Stimulated activated CD8-positive, alpha-beta memory T cell treated with anti-CD3 and anti-CD28 coated beads, Interleukin-7, amount 100 ng/mL, for 24 hours (primary cell): Measurements from ENCODE around the gene ARID5A.
"Not testable (repeated sequence)": the region's sequence is repeated elsewhere in the genome, so short reads cannot be mapped to it uniquely, and the experiment has no call there.

Experiments used
- DNase-seq: peaks from one replicate; pipeline ENCODE4 v3.0.0-alpha.2; 2020; ENCODE audit warnings: low read depth

The ARID5A gene, protein sequence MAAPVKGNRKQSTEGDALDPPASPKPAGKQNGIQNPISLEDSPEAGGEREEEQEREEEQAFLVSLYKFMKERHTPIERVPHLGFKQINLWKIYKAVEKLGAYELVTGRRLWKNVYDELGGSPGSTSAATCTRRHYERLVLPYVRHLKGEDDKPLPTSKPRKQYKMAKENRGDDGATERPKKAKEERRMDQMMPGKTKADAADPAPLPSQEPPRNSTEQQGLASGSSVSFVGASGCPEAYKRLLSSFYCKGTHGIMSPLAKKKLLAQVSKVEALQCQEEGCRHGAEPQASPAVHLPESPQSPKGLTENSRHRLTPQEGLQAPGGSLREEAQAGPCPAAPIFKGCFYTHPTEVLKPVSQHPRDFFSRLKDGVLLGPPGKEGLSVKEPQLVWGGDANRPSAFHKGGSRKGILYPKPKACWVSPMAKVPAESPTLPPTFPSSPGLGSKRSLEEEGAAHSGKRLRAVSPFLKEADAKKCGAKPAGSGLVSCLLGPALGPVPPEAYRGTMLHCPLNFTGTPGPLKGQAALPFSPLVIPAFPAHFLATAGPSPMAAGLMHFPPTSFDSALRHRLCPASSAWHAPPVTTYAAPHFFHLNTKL

DNA sequence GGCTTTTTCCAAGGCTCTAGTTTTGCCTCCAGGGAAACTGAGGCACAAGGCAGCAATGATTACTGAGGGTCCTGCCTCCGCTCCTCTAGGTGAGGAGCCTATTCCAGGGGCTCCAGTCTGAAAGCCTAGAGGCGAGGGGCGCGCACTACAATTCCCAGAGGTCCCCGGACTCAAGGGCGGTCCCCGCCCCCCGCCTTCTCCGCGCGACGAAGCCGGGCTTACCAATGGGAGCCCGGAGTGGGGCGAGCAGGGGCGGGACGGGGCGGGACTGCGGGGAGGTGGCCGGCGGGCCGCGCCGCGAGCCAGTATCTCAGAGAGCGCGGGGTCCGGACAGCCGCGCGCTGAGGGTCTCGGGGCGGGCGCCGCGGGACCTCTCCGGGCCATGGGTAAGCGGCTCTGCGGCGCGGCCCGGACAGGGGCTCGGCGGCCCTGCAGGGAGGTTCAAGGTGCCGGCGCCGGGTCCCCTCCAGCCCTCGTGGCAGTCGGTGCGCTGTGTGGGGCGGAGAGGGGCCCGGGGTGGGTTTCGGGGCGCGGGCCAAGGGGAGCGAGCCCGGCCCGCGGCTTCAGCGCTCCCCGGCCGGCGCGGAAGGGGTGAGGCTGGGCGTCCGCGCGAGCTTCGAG, at the start of gene ARID5A:
ARID5A (plus strand) TSS at position 308 of the 621 bp plus-strand sequence; CDS start at position 383, 75 bp downstream.
- peak; percentile 85 for DNase-seq

DNA sequence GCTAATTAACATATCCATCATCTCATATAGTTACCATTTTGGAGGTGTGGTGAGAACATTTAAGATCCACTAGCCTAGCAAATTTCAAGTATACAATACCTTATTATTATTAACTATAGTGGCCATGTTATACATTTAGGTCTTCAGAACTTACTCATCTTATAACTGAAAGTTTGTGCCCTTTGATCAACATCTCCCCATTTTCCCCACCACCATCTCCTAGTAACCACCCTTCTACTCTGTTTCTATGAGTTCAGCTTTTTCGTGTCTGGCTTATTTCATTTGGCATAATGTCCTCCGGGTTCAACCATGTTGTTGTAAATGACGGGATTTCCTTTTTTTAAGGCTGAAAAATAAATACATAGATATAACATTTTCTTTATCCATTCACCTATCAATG, 47.3 kb upstream of the ARID5A start:
- DNase-seq, result no peak

DNA sequence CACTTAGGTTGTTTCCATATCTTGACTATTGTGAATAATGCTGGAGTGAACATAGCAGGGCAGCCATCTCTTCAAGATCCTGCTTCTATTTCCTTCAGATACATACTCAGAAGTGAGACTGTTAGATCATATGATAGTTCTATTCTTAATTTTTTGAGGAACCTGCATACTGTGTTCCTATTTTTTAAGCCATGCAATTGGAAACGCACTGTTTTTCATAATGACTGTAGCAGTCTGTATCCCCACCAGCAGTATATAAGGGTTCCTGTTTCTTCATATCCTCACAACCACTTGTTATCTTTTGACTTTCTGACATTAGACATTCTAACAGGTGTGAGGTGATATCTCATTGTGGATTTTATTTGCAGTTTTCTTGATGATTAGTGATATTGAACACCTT, 46.9 kb upstream of the ARID5A start:
- no peak for DNase-seq

DNA sequence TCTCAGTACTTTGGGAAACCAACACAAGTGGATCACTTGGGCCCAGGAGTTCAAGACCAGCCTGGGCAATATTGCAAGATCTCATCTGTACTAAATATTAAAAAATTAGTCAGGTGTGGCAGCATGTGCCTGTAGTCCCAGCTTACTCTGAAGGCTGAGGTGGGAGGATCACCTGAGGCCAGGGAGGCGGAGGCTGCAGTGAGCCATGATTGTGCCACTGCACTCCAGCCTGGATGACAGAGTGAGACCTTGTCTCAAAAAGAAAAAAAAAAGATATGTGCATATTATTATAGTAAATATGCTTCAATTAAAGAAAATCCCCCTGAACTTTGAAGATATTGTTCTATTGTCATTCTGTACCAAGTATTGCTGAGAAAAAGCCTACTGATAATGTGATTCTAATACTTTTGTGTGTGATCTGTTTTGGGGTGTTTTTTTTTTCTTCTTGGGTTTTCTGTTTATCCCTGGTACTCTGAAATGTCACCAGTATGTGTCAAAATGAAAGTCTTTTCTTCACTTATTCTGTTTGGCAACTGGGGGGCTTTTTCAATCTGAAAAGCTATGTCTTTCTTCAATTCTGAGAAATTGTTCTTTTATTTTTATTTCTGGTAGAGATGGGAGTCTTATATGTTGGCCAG, 44.6 kb upstream of the ARID5A start:
- no peak for DNase-seq

DNA sequence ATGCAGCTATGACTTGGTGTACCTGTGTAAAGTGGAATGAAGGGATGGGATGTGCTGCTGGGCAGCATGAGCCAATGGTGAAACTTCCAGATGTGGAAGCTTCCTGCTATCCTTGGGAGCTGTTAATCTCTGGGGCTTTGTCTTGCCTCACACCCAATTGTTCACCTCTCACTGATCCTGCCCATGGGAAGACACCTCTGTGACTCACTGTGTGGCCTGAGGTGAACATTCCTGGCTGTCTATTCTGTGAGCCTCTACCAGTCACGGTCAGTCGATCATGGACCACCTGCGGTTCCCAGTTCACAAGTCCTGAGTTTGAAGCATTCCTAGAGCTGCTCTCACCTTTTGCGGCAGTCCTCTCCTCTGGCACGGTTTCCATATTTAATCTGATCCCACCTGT, 43.5 kb upstream of the ARID5A start:
- DNase-seq, result no peak

DNA sequence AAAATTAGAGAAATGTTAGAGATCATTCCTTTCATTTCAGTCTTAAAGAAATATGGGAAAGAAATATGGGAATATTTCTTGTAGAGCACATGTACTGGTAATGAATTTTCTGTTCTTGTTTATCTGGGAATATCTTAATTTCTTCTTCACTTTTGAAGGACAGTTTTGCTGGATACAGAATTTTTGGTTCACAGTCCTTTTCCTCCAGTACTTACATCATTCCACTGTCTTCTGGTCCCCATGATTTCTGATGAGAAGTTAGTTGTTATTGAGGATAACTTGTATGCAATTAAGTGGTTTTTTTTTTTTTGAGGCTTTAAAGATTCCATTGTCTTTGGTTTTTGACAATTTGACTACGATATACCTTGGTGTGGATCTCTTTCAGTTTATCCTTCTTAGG, 42.4 kb upstream of the ARID5A start:
- no peak for DNase-seq

DNA sequence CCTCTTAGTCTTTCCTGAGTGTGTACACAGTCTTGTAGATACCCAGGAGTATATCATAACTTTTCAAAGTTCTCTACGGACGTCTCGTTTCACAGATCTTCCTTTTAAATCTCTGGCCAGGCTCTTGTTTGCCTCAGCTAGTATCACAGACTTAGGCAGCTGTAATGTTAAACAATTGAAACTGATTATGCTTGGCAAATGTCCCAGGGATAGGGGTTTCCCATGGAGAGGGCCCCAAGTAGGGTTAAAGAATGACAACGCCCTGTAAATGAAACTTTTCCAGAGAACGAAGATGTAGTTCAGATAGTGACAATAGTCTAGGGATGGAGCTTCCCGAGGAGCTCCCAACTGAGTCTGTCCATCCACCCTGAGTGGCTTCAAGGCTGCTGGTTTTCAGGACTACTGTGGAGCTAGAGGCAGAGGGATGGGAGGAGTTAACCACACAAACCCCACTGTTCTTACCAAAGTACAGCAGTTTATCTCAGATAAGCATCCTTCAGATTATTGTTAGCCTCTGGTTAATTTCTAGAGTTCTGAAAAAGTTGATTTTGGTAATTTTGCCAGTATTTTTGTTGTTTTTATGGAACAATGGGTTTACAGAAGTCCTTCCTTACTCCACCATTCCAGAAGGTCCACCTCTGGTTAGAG, 40.4 kb upstream of the ARID5A start:
- no peak for DNase-seq

DNA sequence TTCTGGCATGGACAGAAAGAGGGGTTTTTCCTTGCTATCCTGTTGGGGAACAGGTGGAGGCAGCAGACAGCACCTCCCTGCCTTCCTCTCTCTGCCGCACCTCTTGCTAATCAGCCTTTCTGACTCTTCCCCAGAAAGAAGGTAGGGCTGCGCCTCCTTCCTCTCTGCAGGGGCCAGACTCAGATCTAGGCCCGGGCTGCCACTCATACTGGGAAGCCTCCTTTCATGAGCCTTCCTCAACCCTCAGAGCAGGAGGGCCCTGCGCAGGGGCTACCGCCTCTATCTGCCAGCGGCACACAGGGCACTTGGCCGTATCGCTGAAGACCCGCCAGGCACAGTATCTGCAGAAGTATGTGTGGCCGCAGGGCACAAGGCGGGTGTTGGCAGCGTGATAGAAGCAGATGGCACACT, 38.5 kb upstream of the ARID5A start:
- no peak for DNase-seq

DNA sequence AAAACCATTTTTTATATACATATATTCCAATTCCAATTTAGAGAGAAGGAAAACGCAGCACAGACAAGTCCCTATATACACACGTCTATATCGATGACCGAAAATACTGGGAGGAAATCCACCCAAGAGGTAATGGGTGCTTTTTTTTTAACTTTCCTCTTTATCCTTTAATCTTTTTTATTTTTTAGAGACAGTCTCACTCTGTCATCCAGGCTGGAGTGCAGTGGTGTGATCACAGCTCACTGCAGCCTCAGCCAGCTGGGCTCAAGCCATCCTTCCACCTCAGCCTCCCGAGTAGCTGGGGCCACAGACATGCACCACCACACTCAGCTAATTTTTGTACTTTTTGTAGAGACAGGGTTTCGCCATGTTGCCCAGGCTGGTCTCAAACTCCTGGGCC, 37.9 kb upstream of the ARID5A start:
- DNase-seq, result not testable (repeated sequence)

DNA sequence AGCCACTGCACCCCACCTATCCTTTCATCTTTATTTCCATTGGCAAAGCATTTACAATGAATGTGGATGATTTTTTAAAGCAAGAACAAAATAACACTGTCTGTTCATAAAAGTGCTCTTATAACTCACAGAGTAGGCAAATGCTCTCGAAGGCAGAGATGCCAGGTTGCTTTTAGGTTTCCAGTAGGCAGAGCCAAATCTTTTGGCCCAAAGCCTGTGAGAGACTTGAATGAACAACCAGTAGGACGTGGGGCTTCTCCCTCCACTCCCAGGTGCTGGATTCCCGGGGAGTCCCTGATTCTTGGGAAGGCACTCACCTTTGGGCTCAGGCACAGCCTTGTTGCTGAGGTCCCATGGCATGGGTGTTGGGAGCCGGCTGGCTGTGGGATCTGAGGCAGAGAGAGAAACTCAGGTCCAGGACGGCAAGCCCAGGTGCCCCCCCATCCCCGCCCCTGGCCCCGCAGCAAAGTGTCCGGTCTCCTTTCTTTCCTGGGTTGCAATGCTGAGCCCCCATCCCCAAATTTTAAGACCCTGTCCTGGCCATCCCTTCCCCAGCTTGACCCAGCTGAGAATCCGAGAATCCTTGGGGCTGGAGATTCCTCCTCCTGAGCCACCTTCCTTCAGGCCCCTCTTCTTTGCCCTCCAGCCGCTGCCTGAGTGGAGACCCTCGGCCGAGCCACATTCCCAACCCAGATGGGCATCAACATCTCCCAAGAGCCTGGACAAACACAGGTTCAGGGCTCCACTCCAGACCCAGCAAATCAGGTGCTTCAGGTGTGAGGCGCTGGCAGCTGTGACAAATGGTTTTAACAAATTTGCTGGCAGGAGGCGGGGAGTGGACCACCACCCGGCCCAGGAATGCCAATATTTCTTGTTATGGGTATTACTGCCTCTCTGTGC, 37.2 kb upstream of the ARID5A start:
- no peak for DNase-seq

DNA sequence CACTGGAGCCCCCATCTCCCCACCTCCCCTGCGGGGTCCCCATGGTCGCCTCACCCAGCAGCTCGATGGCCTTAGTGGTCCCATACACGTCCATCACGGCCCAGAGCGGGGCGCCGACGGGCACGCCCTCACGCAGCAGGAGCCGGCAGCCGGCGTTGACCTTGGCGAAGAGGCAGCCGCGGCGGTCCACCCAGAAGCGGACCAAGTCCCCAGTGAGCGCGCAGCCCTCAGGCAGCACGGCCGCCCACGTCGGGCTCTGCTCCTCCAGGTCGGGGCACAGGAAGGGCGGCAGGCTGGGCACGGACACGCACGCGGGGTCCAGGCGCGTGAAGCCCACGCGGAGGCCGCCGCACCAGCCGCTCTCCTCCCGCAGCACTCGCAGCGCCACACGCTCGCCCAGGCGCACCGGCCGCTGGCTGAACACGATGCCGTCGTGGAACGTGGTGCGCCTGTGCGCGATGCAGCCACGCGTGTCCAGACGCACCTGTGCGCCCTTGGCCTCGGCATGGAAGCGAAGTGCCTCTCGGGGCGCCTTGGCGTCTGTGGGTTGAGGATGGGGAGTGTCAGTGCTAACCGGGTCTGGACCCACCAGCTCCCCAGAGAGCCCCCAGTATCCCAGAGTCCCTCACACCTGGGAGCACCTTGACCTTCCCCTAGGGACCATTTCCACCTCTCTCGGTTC, 36.0 kb upstream of the ARID5A start:
- DNase-seq, result no peak

DNA sequence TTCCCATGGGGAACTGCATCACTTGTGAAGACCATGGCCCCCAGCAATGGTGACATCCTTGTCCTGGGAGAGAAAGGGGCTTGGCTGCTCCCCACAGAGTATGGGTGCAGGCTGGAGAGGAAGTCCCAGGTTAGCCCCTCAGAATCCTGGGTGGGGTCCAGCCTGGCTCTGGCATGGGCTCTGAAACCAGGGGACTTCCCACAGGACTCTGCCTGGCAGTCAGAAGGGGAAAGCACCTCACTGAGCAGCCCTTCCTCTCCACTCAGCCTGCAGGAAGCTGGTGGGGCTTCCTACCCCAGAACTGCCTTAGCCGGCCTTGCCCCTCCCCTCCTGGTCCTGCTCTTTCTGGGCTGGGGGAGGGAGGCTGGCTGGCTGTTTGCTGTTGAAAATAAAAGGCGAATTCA, 35.1 kb upstream of the ARID5A start:
- no peak for DNase-seq

DNA sequence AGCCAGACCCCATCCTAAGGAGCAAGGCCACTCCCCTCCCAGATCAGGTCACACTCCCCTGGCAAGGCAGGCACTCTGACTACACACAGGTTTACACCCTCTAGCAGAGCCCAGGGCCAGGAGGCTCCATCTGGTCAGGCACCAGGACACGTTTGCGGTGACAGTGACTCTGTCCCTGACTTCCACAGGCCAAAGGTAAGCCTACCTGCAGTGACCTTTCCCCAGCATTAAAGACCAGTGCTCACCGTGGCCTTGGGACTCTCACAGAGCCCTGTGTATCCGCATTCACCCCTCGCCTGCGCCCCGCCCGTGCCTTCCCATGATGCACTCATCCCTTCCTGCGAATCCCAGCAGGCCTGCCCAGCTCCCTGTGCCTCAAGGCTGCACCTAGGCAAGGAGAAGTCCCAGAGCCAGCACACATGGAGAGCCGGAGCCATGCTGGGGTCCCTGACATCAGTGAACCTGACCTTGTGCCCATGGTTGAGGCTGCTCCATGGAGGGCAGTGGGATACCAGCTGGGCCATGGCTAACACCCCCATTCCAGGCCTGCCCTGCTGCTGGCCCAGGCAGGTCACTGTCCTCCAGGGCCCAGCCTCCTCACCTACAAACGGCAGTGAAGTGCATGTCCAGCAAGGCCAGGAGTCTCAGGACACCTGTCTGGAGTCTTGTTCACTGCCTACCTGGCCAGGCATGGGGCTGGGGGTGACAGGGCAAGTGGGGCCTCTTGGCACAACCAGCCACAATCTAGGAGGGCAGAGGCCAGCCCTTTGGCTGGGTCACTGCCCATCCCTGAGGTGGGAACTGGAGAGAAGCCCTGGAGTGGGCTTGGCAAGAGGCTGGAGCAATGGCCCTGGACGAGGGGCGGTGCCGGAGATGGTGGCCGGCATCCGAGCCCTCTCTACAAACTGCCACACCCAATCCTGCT, 34.4 kb upstream of the ARID5A start:
- no peak for DNase-seq

DNA sequence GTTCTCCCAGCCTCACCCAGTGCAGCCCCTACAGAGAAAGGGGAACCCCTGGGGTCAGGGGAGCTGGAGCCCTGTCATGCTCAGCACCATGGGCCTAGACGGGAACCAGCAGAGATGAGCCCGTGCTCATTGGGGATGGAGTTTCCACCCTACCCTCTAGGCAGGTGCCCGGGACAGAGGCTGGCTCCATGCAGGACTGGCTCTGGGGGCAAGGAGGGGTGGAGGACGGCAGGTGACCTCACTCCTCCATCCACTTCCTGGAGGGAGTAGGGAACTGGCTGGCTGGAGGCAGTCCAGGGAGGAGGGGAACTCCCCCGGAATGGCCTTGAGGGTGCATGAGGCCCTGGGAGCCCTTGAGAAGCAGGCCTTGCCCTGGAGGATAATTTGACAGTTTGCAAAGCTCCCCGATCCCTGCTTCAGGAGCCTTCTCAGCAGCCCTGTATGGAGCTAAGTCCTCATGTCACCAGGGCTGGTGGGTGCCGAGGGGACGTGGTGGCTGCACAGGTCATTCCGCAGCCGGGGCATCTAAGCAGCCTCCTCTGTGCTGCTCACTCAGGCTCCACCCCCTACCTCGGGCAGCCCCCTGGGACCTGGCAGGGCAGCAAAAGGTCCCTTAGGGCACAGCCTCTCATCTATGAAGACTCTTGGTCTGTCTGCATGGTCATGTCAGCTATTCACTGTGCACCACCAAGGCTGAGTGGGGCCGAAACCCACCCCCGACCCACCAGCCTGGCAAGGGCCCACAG, 33.5 kb upstream of the ARID5A start:
- no peak for DNase-seq

DNA sequence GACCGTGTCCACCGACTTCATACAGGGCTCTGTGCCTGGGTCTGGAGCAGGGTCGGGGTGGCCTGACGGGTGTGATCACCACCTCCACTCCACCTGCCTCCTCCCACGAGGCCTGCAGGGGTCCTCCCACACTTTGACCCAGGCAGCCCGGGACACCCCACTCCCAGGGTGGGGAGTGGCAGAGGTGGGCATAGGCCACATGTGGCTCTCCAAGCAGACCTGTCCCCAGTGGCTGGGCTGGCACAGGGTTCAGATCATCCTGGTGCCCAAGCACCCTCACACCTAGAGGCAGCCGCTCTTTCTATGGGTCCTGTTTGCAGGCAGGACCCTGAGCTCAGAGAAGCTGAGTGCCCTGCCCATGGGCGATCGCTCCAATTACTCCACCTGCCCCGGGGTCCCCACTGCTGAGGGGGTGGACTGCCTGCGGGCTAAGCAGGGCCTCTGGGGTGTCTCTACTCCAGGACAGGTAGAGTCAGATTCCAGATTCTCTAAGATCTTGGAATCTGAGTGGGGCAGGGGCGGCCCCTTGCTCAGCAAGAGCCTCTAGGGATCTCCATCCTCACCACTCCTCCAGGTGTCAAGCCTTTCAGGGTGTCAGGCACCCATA, 32.8 kb upstream of the ARID5A start:
- no peak for DNase-seq

DNA sequence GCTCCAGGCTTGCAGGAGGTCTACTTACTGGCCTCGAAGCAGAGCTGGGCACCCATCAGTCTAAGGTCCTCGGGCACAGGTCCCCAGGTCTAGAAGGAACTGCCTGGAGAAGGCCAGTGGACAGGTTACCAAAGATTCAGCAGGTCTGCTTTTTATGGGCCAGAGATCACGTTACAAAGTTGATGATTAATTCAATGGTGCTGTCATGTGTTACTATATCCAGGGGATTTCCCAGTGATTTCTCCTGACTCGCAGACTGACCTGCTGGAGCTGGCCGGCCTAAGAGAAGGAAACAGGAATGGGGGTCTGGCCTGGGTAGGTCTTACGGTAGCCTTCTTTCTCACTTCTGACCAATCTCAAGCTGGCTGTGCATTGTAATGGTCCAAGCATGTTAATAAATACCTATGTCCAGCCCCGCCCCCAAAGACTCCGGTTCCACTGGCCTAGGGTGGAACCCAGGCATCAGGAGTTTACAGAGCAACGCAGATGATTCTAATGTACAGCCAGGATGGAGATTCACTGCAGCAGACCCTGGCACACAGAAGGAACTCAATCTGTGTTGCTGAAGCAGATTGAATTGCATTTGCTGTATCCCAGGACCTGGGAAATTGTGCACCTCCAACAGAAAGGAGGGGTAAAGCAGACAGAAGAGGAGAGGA, 31.2 kb upstream of the ARID5A start, which contains the start of gene NEURL3:
NEURL3 (minus strand) TSS at position 127 of the 659 bp plus-strand sequence; CDS start at position 56, 71 bp downstream.
- DNase-seq, result no peak

DNA sequence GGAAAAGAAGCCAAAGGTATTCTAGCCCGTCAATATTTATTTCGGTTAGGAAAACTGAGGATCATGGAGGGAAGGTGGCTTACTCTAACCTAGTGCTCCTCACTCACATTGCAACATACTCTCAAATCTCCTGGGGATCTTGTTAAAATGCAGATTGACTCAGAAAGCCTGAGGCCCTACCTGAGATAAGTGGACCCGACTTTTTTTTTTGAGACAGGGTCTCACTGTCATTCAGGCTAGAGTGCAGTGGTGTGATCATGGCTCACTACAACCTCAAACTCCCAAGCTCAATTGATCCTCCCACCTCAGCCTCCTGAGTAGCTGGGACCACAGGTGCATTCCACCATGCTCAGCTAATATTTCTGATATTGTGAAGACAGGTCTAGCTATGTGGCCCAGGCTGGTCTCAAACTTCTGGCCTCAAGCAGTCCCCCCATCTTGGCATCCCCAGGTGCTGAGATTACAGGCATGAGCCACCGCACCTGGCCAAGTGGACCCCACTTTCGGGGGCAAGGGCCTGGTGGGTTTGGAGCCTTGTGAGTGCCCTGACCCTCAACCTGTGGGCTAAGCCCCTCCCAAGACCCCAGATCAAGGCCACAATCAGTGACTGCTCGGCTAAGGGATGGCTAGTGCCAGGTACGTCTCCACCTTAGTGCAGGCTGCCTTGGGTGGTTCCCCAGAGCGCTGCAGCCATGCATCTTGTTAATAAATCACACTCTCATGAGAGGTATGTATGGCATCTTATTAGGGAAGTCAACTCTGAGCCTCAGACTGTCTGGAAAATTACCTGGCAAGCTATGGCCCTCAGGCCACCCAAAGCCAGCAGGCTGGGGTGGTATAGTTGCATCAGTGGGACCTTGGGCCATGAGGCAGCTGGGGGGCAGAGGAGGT, 30.3 kb upstream of the ARID5A start:
- DNase-seq, result no peak
